HG03378 (cell line): ENCODE measurements around the gene TMEM184A.
"Not testable (repeated sequence)": the region's sequence is repeated elsewhere in the genome, so short reads cannot be mapped to it uniquely, and the experiment has no call there.

ENCODE experiments used
- ATAC-seq: cut with Tn5 transposase; IDR thresholded peaks from one replicate; pipeline ENCODE4 v1.9.1; 2021; ENCODE audit warnings: mild to moderate bottlenecking, moderate library complexity; ENCODE audit not compliant: unreplicated experiment

TMEM184A gene

DNA sequence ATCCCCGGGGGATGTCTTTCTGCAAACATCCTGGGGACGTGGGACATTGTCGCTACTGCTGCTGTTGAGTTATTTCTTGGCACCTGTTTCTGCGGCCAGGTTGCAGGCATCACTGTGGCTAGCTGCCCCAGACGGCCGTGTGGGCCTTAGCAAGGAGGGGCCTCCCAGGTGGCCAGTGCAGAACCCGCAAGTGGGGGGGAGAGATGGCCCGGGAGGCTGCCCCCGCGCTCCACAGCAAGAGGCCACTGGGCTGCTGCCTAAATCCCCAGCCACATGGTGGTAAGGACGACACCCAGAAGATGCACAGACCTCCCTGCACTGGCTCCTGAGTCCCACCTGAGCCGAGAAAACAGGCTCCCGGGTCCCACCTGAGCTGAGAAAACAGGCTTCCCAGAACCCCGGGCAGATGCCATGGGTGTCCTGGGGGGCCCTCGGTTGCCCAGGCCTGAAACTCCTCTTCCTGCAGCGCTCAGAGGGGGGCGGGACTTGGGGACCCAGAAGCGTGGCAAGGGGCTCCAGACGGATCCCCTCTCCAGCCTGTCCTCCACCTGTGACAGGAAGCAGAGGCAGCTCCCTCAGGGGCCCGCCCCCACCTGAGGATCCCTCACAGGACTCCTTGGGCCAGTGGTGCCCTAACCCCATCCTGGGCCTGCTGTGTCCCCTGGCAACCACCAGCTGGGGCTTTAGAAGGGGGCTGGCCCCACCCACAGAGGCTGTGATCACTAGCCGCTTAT lies 26.5 kb downstream of the TMEM184A start:
- ATAC-seq, result no peak

GRCh38 chr7:1526271-1526754 lies 29.7 kb downstream of the TMEM184A start:
- no peak for ATAC-seq

DNA sequence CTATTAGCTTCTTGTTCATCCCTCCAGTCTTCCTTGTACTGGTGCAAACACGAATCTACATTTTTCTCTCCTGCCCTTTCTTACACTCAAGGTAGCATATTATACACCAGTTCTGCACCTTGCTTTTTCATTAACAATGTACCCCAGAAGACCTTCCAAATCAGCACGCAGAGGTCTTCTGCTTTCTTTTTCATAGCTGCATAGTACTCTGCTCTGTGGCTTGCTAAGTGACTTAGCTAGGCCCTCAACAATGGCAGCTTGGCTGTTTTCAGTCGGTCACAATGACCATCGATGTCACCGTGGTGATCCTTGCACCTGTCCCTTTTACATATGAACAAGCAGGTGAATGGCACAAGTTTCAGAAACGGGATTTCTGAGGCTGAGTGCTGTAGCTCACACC lies 30.6 kb downstream of the TMEM184A start:
- no peak for ATAC-seq

DNA sequence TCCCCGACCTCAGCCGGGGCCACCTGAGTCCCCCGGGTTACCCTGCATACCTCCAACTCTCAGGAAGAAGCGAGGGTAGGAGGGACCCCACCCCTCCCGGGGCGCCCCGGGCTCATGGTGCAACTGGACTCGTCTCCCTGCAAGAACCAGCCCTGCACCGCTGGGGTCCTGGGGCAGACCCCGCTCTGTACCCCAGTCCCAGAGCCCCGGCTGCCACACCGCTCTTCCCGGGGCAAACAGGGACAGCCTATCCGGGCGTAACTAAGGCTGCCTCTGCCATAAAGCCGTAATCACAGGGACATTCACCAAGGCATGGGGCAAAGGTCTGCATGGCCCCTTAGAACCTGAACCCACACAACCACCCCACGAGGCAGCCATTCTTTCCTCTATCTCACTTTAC lies 32.2 kb downstream of the TMEM184A start:
- ATAC-seq, result no peak

DNA sequence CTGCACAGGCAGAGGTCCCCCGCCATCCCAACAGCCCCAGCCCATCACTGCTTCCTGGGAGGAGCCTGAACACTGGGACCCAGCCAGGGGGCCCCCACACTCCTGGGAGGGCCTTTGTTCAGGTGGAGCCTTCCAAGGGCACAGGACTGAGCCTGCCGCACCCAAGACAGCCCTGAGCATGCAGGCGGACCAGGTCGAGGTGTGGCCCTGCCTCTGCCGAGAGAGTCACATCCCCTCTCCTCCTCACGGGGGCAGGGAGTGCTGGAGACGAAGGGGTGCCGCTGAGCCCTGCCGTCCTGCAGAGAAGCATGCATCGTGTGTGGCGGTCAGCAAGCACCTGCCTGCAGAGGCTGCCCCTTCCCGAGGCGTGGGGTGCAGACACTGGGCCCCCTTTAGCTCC lies 32.8 kb downstream of the TMEM184A start:
- no peak for ATAC-seq

DNA sequence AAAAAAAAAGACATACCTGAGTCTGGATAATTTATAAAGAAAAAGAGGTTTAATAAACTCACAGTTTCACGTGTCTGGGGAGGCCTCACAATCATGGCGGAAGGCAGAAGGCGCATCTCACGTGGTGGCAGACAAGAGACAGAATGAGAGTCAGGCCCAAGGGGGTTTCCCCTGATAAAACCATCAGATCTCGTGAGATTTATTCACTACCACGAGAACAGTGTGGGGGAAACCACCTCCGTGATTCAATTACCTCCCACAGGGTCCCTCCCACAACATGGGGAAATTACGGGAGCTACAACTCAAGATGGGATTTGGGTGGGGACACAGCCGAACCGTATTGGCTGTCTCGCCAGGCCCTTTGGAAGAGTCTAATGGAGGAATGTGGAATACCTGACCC lies 34.5 kb downstream of the TMEM184A start:
- ATAC-seq, result no peak

DNA sequence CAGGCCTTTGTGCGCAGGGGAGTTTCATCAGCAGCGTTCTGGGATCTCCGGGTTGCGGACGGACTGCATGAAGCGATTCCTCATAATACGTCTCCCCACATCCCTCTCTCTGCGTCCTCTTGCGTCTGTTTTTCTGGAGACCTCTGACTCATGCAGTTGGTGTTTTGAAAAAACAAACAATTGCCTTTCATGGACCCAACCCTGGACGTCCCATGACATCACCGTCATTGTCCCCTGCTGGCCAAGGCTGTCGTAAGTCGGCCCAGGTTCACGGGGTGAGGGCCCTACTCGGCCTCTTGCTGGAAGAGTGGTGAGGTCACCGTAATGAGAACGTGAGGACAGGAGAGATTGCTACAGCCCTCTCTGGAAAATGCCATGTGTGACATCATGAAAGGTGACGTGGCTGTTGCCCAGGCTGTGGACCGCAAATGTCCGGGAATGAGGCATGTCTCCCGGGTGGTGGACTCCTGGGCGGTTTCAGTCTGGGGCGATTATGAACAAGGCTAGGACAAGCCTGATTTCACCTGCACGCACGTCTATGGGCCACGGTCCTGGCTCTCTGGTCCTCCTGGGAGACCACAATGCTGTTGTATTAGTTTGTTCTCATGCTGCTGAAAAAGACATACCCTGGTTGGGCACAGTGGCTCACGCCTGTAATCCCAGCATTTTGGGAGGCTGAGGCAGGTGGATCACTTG lies 35.3 kb downstream of the TMEM184A start:
- ATAC-seq, result no peak

DNA sequence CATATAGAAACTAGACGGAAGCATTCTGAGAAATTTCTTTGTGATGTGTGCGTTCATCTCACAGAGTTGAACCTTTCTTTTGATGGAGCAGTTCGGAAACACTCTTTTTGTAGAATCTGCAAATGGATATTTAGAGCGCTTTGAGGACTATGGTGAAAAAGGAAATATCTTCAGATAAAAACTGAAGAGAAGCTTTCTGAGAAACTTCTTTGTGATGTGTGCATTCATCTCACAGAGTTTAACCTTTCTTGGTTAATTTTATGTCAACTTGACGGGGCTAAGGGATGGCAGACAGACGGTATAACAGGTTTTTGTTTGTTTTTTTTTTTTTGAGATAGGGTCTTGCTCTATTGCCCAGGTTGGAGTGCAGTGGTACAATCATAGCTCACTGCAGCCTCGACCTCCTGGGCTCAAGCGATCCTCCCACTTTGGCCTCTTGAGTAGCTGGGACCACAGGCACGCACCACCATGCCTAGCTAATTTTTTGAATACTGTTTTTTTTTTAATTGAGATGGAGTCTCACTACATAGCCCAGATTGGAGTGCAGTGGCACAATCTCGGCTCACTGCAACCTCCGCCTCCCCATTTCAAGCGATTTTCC lies 36.6 kb downstream of the TMEM184A start:
- not testable (repeated sequence) for ATAC-seq

DNA sequence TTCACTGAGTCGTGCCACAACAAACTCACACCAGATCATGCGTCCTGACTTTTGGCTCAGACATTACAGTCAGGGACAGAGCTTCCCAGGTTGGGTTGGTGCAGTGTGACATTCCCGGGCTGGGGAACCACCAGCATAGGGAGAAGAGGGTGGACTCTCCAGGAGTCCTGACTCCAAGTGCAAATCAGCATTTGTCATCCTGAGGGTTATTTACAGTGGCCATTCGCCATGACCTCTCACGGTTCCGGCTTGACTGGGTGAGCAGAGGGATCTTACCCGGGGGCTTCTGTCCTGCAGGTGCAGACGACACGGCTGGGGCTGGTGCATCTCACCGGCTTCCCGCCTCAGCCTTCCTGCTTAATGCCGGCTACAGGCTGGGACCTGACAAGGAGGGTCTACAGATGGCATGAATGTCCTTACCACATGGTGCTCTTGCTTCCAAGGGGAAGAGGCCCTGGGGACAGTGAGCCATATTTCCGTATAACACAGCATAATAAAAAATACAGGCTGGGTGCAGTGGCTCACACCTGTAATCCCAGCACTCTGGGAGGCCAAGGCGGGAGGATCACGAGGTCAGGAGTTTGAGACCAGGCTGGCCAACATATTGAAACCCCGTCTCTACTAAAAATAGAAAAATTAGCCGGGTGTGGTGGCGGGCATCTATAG lies 39.3 kb downstream of the TMEM184A start:
- no peak for ATAC-seq

GRCh38 chr7:1515509-1515967 lies 40.5 kb downstream of the TMEM184A start:
- not testable (repeated sequence) for ATAC-seq

GRCh38 chr7:1514995-1515401 lies 41.0 kb downstream of the TMEM184A start:
- no peak for ATAC-seq

GRCh38 chr7:1514407-1514806 lies 41.6 kb downstream of the TMEM184A start:
- ATAC-seq, result no peak

DNA sequence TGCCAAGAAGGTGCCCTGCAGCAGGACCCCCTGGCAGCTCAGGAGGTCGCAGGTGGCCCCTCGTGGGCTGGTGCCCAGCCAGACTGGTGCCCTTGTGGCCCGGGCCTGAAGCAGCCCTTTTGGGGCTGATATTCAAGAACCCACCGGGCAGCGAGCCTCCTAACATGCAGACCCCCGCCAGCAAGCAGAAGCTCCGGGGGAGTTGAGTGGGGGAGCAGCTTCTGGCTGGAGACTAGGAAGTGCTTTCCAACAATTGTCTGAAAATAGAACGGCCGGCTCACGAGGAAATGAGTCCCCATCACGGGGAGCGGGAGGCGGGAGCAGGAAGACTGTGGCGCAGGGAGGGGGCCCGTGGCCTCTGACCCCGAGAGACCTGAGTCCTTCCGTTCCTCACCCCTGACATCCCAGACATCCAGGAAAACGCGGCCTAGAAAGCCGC lies 42.3 kb downstream of the TMEM184A start:
- ATAC-seq, result no peak

DNA sequence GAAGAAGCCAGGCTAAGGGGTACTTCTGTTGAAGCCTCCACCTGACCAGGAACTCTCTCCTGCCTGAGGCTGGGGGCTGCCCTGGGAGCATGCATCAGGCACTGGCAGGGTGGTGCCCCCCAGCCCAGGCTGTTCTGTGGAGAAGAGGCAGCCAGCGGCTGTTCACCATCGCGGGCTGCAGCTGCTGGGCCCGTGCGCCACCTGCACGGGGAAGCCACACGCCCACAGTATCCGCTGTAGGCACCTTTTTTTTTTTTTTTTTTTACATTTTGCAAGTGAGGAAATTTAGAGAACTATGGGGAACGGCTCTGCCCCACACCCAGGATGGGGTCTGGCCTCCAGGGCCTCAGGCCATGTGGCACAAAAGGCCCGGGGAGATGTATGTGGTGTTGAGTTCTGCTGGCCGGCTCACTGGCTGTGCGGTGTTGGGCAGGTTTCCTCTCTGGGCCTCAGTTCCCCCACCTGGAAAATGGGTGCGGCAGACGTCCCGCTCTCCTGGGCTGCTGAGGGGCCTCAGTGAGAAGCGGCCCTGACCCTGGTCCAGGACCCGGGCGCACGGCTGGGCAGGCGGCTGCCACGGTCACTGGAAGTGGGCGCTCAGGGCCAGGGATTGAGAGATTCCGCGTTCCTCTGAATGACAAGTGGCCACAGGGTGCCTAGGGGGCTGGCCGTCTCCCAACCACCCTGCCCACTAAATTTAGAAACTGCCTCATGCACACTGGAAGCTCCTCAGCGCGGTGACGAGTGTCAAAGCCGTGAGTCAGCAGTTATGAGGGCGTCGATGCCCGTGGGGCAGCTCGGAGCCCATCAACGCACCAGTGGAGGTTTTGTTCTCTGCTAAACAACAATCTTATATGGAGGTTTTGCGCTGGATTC lies 43.0 kb downstream of the TMEM184A start:
- no peak for ATAC-seq

DNA sequence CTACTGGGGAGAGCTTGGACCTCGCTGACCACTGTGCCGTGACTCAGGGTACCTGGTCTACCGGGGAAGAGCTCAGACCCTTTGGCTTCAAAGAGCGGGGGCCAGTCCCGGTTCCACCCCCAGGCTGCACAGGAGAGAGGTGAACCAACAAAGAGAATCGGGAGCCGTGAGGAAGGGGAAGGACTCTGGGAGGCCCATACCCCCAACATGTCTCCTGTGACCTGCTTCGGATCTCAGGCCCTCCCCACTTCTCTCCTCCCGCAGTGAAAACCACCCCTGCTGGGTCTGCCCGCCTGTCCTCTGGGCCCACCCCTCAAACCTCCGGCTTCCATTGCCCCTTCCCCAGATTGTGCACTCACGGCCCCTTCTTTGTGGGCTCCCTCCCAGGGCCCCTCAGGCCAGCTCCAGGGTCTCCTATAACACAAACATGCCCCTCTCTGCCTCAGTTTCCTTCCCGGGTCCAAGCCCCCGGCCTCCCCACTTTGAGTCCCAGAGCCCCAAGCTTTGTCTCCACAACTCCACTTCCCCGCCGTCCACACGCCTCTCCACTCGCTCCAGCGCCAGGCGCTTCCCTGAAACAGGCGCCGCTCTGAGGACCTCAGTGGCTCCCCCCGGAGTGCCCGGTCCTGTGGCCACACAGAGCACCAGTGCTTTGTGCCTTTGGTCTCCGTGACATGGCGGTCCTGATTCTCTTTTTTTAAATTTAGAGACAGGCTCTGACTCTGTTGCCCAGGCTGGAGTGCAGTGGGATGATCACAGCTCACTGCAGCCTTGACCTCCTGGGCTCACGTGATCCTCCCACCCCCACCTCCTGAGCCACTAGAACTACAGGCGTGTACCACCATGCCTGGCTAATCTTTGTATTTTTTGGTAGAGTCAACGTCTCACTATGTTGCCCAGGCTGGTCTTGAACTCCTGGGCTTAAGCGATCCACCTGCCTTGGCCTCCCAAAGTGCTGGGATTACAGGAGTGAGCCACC lies 44.3 kb downstream of the TMEM184A start:
- no peak for ATAC-seq

GRCh38 chr7:1510780-1511154 lies 45.2 kb downstream of the TMEM184A start:
- ATAC-seq, result no peak

GRCh38 chr7:1509226-1509625 lies 46.8 kb downstream of the TMEM184A start:
- no peak for ATAC-seq

DNA sequence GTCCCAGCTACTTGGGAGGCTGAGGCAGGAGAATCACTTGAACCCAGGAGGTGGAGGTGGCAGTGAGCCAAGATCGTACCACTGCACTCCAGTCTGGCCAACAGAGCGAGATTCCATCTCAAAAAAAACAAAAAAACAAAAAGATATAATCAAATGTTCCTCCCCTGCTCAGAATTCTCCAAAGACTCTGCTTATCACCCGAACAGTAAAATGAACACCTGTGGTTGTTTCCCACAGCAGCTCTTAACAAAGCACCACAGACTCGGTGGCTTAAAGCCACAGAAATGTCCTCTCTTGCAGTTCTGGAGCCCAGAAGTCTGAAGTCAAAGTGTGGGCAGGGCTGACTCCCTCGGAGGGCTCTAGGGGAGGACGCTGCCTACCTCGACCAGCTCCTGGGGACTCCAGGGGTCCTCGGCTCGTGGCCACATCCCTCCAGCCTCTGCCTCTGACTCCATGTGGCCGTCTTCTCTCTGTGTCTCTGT lies 47.7 kb downstream of the TMEM184A start:
- no peak for ATAC-seq
